Psoas muscle (tissue), 8 donors: Measurements from ENCODE around the gene ERRFI1. TPM values are rescaled to one million over a fixed set of nuclear protein-coding genes. Genes with fewer than 3 reads are reported as not detected.

ENCODE experiments used
- ATAC-seq, 4 donors: fragments of 200-7000 bp; cut with Tn5 transposase; one replicate each; pipeline ENCODE4 v1.9.1; 2020; ENCODE audit warnings: moderate library complexity in 3 of 4, mild to moderate bottlenecking in 2 of 4
- DNase-seq, 2 donors: peaks; one replicate each; pipeline ENCODE4 v3.0.0-alpha.2; 2020
- H3K27ac ChIP-seq: fragments of 200-600 bp; one replicate; pipeline ENCODE4 v1.8.0; 2022
- H3K27me3 ChIP-seq, 3 donors: fragments of 200-600 bp in 1 of 3; one replicate each; pipeline versions ENCODE4 v1.6.1 to v1.8.0; 2013 to 2022; ENCODE audit warnings: low read length in 2 of 3, mild to moderate bottlenecking in 2 of 3, moderate library complexity in 1 of 3; ENCODE audit not compliant: insufficient read depth in 3 of 3
- H3K36me3 ChIP-seq, 2 donors: fragments of 200-600 bp in 1 of 2; one replicate each; pipeline versions ENCODE4 v1.6.1 to v1.8.0; 2013 to 2022; ENCODE audit warnings: low read depth in 1 of 2, mild to moderate bottlenecking in 1 of 2, moderate library complexity in 1 of 2; ENCODE audit not compliant: insufficient read depth in 1 of 2
- H3K4me1 ChIP-seq: fragments of 200-600 bp; one replicate; pipeline ENCODE4 v1.8.0; 2022
- H3K4me3 ChIP-seq: fragments of 200-600 bp; one replicate; pipeline ENCODE4 v1.8.0; 2022; ENCODE audit warnings: mild to moderate bottlenecking
- H3K9me3 ChIP-seq: fragments of 200-600 bp; one replicate; pipeline ENCODE4 v1.8.0; 2022
- WGBS, 3 donors: extraction: QIAGEN DNeasy Blood & Tissue Kit; methylation state at CpG; one replicate each; pipeline versions ENCODE4 v1.1.6 to v1.1.7; 2013; 5-methylcytosine and 5-hydroxymethylcytosine counted together
- intact Hi-C, 2 donors: fragments of 100-400 bp; cut with DNase I; formaldehyde crosslinking; loops; one replicate each; pipeline versions ENCODE4 v1.11.0 to v1.14.2; 2022
- polyA plus RNA-seq, 3 donors: library from polyadenylated mRNA; stranded (reverse); fragments of 200-250 nt; gene quantifications; one replicate each; pipeline ENCODE4 v1.2.3, GENCODE V29; 2013
- total RNA-seq, 4 donors: library from RNA; stranded (reverse); fragmentation: NEBNext Ultra II Directional in 2 of 4; extraction: Animal tissue kit (Norgen Biotek cat#: 25700) in 2 of 4; gene quantifications; one replicate each; pipeline versions ENCODE4 v1.2.1 to v1.2.4, GENCODE V29; 2021 to 2023
- TF ChIP-seq, protein P1 (sequence below): fragments of 200-600 bp; IDR thresholded peaks from one replicate; pipeline ENCODE4 v1.8.0; 2022; ENCODE audit warnings: antibody characterized with exemption
- donor health status: healthy with polysubstance abuse.
- donor health status: DM: no; HTN: no; CAD: no; lungs with moderate emphysema.
- donor health status: Bipolar disorder and iron deficiency.
- donor health status: healthy.
- donor health status: DM: yes; HTN: yes; CAD: no.
- donor health status: DM: no; HTN: no; CAD: no.
- donor health status: DM: no; HTN: no; CAD: no.
- donor health status: DM: yes; HTN: yes; CAD: no.

ERRFI1 gene
- total and polyA plus RNA-seq, 7 donors, result 23.2 to 99.9 (median 63.3) TPM

GRCh38 chr1:7972285-7972684 is 53.8 kb downstream of the ERRFI1 start:
- no peak for ATAC-seq
- H3K36me3 ChIP-seq, result peaks cover 17 to 71% of the 10 kb centered on the region in 2 donors
- no peak overlapping the region for H3K27ac ChIP-seq
- intact Hi-C loops, result no loop called here
- peaks cover 26% of the 10 kb centered on the region for H3K4me1 ChIP-seq
- no peak overlapping the region for H3K4me3 ChIP-seq
- DNase-seq, result no peak
- TF ChIP-seq, protein P1, sequence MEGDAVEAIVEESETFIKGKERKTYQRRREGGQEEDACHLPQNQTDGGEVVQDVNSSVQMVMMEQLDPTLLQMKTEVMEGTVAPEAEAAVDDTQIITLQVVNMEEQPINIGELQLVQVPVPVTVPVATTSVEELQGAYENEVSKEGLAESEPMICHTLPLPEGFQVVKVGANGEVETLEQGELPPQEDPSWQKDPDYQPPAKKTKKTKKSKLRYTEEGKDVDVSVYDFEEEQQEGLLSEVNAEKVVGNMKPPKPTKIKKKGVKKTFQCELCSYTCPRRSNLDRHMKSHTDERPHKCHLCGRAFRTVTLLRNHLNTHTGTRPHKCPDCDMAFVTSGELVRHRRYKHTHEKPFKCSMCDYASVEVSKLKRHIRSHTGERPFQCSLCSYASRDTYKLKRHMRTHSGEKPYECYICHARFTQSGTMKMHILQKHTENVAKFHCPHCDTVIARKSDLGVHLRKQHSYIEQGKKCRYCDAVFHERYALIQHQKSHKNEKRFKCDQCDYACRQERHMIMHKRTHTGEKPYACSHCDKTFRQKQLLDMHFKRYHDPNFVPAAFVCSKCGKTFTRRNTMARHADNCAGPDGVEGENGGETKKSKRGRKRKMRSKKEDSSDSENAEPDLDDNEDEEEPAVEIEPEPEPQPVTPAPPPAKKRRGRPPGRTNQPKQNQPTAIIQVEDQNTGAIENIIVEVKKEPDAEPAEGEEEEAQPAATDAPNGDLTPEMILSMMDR, result no peak
- no peaks in the 10 kb centered on the region for H3K9me3 ChIP-seq
- 93 to 97% (median 97%) methylated on average over 5 of the region's 5 CpGs for WGBS, 3 donors
- no peaks in the 10 kb centered on the region for H3K27me3 ChIP-seq

- WGBS, 3 donors, result 61 to 73% (median 62%) methylated on average over 6 of the region's 6 CpGs
- Histone ChIP-seq H3K27ac (no peak overlapping the region), H3K27me3 (no peaks in the 10 kb centered on the region), H3K4me1 (peaks cover 25% of the 10 kb centered on the region), H3K9me3 (no peaks in the 10 kb centered on the region), H3K36me3 (peaks cover 11 to 72% of the 10 kb centered on the region in 2 donors), H3K4me3 (no peak overlapping the region)
- TF ChIP-seq, protein P1, result no peak
- intact Hi-C loops, result no loop called here
- DNase-seq (no peak), ATAC-seq (no peak)
Measured at GRCh38 chr1:7971024-7971423, 55.1 kb downstream of the ERRFI1 start.

GRCh38 chr1:7970246-7970645 is 55.9 kb downstream of the ERRFI1 start:
- no peak overlapping the region for H3K27ac ChIP-seq
- 56 to 69% (median 63%) methylated on average over 2 of the region's 2 CpGs for WGBS, 3 donors
- H3K36me3 ChIP-seq, result peaks cover 11 to 76% of the 10 kb centered on the region in 2 donors
- intact Hi-C loops, result no loop called here
- H3K27me3 ChIP-seq, result no peaks in the 10 kb centered on the region
- DNase-seq (no peak), ATAC-seq (no peak)
- peaks cover 18% of the 10 kb centered on the region for H3K4me1 ChIP-seq
- no peaks in the 10 kb centered on the region for H3K9me3 ChIP-seq
- TF ChIP-seq, protein P1, result no peak
- H3K4me3 ChIP-seq, result no peak overlapping the region

- H3K27ac ChIP-seq, result no peak overlapping the region
- H3K4me3 ChIP-seq, result no peak overlapping the region
- H3K4me1 ChIP-seq, result peaks cover 40% of the 10 kb centered on the region
- intact Hi-C loops, result no loop called here
- no peaks in the 10 kb centered on the region for H3K27me3 ChIP-seq
- H3K36me3 ChIP-seq, result peaks cover 11 to 95% of the 10 kb centered on the region in 2 donors
- TF ChIP-seq, protein P1, result no peak
- no peak for DNase-seq
- 82 to 89% (median 84%) methylated on average over 4 of the region's 4 CpGs for WGBS, 3 donors
- no peaks in the 10 kb centered on the region for H3K9me3 ChIP-seq
- no peak for ATAC-seq
Measured at GRCh38 chr1:7967651-7968050, 58.5 kb downstream of the ERRFI1 start.

GRCh38 chr1:7967196-7967595 is 58.9 kb downstream of the ERRFI1 start:
- 16 to 35% (median 18%) methylated on average over 1 of the region's 1 CpG for WGBS, 3 donors
- Histone ChIP-seq H3K36me3 (peaks cover 11 to 91% of the 10 kb centered on the region in 2 donors), H3K4me1 (peaks cover 42% of the 10 kb centered on the region), H3K9me3 (no peaks in the 10 kb centered on the region), H3K27me3 (no peaks in the 10 kb centered on the region), H3K27ac (no peak overlapping the region), H3K4me3 (no peak overlapping the region)
- intact Hi-C loops, result no loop called here
- DNase-seq, result no peak
- ATAC-seq, result no peak
- TF ChIP-seq, protein P1, result no peak
